OCI-LY7 (cell line): ENCODE measurements around the gene CPSF6. TPM values are rescaled to one million over a fixed set of nuclear protein-coding genes. Genes with fewer than 3 reads are reported as not detected.

ENCODE experiments used
- BruUV-seq: library from RNA; stranded (reverse); fragments of 400-500 nt; replicated peaks from 2 replicates; lab custom pipeline; 2021; lab: Mats Ljungman, UMichigan
- CTCF ChIA-PET: fragments of 300-600 bp; sonication (Branson Sonifier 250); formaldehyde crosslinking; loops from one replicate; lab custom pipeline; 2022; ENCODE audit warnings: antibody characterized with exemption; ENCODE audit not compliant: unreplicated experiment; lab: Charles Lee
- POLR2A ChIA-PET: fragments of 300-600 bp; sonication (Branson Sonifier 250); formaldehyde crosslinking; loops from one replicate; lab custom pipeline; 2022; ENCODE audit warnings: antibody characterized with exemption; lab: Charles Lee
- DNase-seq: peaks from one replicate; pipeline ENCODE4 v3.0.0-alpha.2; 2015; ENCODE audit warnings: low spot score
- H2AFZ ChIP-seq: fragments of 200-600 bp; sonication (generic), shearing (Covaris generic); 2 replicates; pipeline ENCODE4 v1.6.1; 2014; ENCODE audit warnings: mild to moderate bottlenecking, antibody characterized with exemption, low read length, moderate library complexity
- H3K27ac ChIP-seq: fragments of 200-600 bp; sonication (generic); 2 replicates; pipeline ENCODE4 v1.5.1; 2014; ENCODE audit warnings: mixed run types, low read depth, mild to moderate bottlenecking, moderate library complexity, low read length, inconsistent platforms; ENCODE audit not compliant: poor library complexity, severe bottlenecking
- H3K36me3 ChIP-seq: fragments of 200-600 bp; sonication (generic); 2 replicates; pipeline ENCODE4 v1.6.1; 2014; ENCODE audit warnings: mild to moderate bottlenecking, antibody characterized with exemption, low read length, moderate library complexity, mixed read lengths; ENCODE audit not compliant: insufficient read depth
- H3K4me1 ChIP-seq: fragments of 200-600 bp; sonication (generic); 2 replicates; pipeline ENCODE4 v1.5.1; 2014; ENCODE audit warnings: mild to moderate bottlenecking, low read length; ENCODE audit not compliant: insufficient read depth, poor library complexity, severe bottlenecking
- H3K4me2 ChIP-seq: fragments of 200-600 bp; sonication (generic); 2 replicates; pipeline ENCODE4 v1.6.1; 2014; ENCODE audit warnings: mild to moderate bottlenecking, low read length
- H3K4me3 ChIP-seq: fragments of 200-600 bp; sonication (generic); 2 replicates; pipeline ENCODE4 v1.5.1; 2014; ENCODE audit warnings: mild to moderate bottlenecking, low read depth, low read length; ENCODE audit not compliant: poor library complexity, severe bottlenecking
- H3K79me2 ChIP-seq: fragments of 200-600 bp; sonication (generic); 2 replicates; pipeline ENCODE4 v1.6.1; 2016; ENCODE audit warnings: low read depth, mild to moderate bottlenecking, low read length, moderate library complexity, mixed read lengths; ENCODE audit not compliant: insufficient read depth
- H3K9me2 ChIP-seq: fragments of 200-600 bp; sonication (generic); 2 replicates; pipeline ENCODE4 v1.6.1; 2016; ENCODE audit warnings: mild to moderate bottlenecking, low read length, mixed read lengths; ENCODE audit not compliant: insufficient read depth
- H3K9me3 ChIP-seq: fragments of 200-600 bp; sonication (generic); 2 replicates; pipeline ENCODE4 v1.6.1; 2014; ENCODE audit warnings: mild to moderate bottlenecking, mixed run types, low read length, mixed read lengths
- H4K20me1 ChIP-seq: fragments of 200-600 bp; sonication (generic); 2 replicates; pipeline ENCODE4 v1.6.1; 2014; ENCODE audit warnings: mild to moderate bottlenecking, antibody characterized with exemption, low read length, moderate library complexity, mixed read lengths; ENCODE audit not compliant: insufficient read depth
- EZH2phosphoT487 ChIP-seq: fragments of 200-600 bp; sonication (generic); IDR thresholded peaks from 2 replicates; pipeline ENCODE4 v1.6.1; 2018; ENCODE audit warnings: low read depth, borderline replicate concordance, mild to moderate bottlenecking, mixed run types, antibody characterized with exemption, low read length, moderate library complexity, mixed read lengths
- intact Hi-C: fragments of 100-400 bp; cut with micrococcal nuclease; formaldehyde crosslinking; loops from one replicate; pipeline ENCODE4 v1.10.0; 2022; ENCODE audit not compliant: unreplicated experiment
- total RNA-seq, 2 experiments: library from RNA; depleted of rRNA in 1 of 2; stranded (reverse); fragments of >200 nt in 1 of 2; shearing (Covaris generic) in 1 of 2; gene quantifications; 2 replicates each; pipeline ENCODE4 v1.2.3, GENCODE V29; 2014 to 2022
- TF ChIP-seq, protein P1 (sequence below): fragments of 200-600 bp; sonication (generic); conservative IDR thresholded peaks from 2 replicates; pipeline ENCODE4 v1.5.1; 2014; ENCODE audit warnings: mild to moderate bottlenecking, antibody characterized with exemption, low read length, moderate library complexity, mixed read lengths

The CPSF6 gene
- total RNA-seq, 2 experiments from 2014 or later = 90.4 to 163 TPM

DNA sequence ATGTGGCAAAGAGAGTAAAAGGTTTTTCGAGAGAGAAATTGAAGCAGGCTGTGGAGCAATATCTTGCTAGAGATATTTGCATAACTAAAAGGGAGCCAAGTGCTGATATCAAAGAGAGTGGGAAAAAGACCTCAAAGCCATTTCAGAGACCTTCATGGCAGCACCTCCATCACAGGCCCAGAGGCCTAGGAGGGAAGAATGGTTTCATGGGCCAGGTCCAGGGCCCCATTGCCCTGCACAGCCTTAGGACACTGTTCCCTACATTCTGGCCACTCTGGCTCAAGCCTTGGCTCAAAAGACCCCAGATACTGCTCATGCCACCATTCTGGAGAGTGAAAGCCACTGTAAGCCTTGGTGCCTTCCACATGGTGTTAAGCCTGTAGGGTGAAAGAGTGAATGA, 58.8 kb downstream of the CPSF6 start:
- H3K36me3 ChIP-seq = no peaks in the 10 kb centered on the region
- no peak overlapping the region for H3K4me3 ChIP-seq
- ChIA-PET POLR2A (interaction anchor here (1.0 kb wide), 1 partner anchor 51 kb away, joined by 3 read pairs; no protein-coding TSS in a partner anchor), CTCF (no interaction called here)
- BruUV-seq = no TSS peak
- no peak for DNase-seq
- no peak overlapping the region for H3K27ac ChIP-seq
- no peaks in the 10 kb centered on the region for H4K20me1 ChIP-seq
- H3K79me2 ChIP-seq = no peaks in the 10 kb centered on the region
- no peaks in the 10 kb centered on the region for H3K9me2 ChIP-seq
- H3K4me1 ChIP-seq = no peaks in the 10 kb centered on the region
- no peak overlapping the region for H2AFZ ChIP-seq
- H3K9me3 ChIP-seq = peaks cover 3% of the 10 kb centered on the region; the same call in 1 of the 2 replicates
- TF ChIP-seq, protein P1, sequence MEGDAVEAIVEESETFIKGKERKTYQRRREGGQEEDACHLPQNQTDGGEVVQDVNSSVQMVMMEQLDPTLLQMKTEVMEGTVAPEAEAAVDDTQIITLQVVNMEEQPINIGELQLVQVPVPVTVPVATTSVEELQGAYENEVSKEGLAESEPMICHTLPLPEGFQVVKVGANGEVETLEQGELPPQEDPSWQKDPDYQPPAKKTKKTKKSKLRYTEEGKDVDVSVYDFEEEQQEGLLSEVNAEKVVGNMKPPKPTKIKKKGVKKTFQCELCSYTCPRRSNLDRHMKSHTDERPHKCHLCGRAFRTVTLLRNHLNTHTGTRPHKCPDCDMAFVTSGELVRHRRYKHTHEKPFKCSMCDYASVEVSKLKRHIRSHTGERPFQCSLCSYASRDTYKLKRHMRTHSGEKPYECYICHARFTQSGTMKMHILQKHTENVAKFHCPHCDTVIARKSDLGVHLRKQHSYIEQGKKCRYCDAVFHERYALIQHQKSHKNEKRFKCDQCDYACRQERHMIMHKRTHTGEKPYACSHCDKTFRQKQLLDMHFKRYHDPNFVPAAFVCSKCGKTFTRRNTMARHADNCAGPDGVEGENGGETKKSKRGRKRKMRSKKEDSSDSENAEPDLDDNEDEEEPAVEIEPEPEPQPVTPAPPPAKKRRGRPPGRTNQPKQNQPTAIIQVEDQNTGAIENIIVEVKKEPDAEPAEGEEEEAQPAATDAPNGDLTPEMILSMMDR = no peak
- TF ChIP-seq EZH2phosphoT487 = no peak
- no peak overlapping the region for H3K4me2 ChIP-seq
- intact Hi-C loops = no loop called here

DNA sequence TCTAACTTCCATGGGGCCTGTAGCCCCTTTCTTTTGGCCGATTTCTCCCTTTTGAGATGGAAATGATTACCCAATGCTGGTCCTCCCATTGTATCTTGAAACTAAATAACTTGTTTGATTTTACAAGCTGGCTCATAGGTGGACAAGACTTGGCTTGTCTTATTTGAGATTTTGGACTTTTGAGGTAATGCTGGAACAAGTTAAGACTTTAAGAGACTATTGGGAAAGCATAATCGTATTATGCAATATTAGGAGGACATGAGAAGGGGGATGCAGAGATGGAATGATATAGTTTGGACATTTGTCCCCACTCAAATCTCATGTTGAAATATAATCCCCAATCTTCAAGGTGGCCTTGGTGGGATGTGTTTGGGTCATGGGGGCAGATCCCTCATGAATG, 59.6 kb downstream of the CPSF6 start:
- ChIA-PET POLR2A (interaction anchor here (0.5 to 1.1 kb wide), 2 partner anchors 66 to 299 kb away, joined by 3 to 4 read pairs; no protein-coding TSS in a partner anchor), CTCF (no interaction called here)
- H3K4me1 ChIP-seq = no peaks in the 10 kb centered on the region
- no peaks in the 10 kb centered on the region for H3K9me2 ChIP-seq
- no peaks in the 10 kb centered on the region for H4K20me1 ChIP-seq
- no peak for DNase-seq
- H3K4me2 ChIP-seq = no peak overlapping the region
- no peak overlapping the region for H3K27ac ChIP-seq
- TF ChIP-seq, protein P1 = no peak
- no peak for TF ChIP-seq EZH2phosphoT487
- no TSS peak for BruUV-seq
- peaks cover 3% of the 10 kb centered on the region; the same call in 1 of the 2 replicates for H3K9me3 ChIP-seq
- no peak overlapping the region for H2AFZ ChIP-seq
- intact Hi-C loops = no loop called here
- no peak overlapping the region for H3K4me3 ChIP-seq
- no peaks in the 10 kb centered on the region for H3K36me3 ChIP-seq
- no peaks in the 10 kb centered on the region for H3K79me2 ChIP-seq

DNA sequence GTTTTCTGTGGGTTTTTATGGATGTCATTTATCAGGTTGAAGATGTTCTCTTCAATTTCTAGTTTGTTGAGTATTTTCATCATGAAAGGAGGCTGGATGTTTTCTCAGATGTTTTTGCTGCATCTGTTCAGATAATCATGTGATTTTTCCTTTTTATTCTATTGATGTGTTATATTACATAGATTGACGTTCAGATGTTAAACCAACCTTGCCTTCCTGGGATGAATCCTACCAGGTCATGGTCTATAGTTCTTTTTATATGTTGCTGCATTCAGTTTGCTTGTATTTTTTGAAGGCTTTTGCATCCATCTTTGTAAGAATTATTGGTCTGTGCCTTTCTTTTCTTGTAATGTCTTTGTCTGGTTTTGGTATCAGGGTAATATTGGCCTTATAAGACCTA, 64.9 kb downstream of the CPSF6 start:
- no peak for TF ChIP-seq EZH2phosphoT487
- TF ChIP-seq, protein P1 = no peak
- no TSS peak for BruUV-seq
- Histone ChIP-seq H3K79me2 (no peaks in the 10 kb centered on the region), H3K9me3 (peaks cover 17% of the 10 kb centered on the region; the same call in 1 of the 2 replicates), H3K9me2 (no peaks in the 10 kb centered on the region), H3K4me1 (no peaks in the 10 kb centered on the region), H4K20me1 (no peaks in the 10 kb centered on the region), H3K36me3 (no peaks in the 10 kb centered on the region), H3K4me3 (no peak overlapping the region), H2AFZ (no peak overlapping the region), H3K4me2 (no peak overlapping the region), H3K27ac (no peak overlapping the region)
- POLR2A ChIA-PET = no interaction called here
- DNase-seq = no peak
- intact Hi-C loops = no loop called here
- CTCF ChIA-PET = no interaction called here
